Heart left ventricle (tissue), 16 donors: ENCODE data around the gene TXNDC11. TPM values are rescaled to one million over a fixed set of nuclear protein-coding genes. Genes with fewer than 3 reads are reported as not detected.

Source experiments
- ATAC-seq, 4 donors: fragments of 200-7000 bp; cut with Tn5 transposase; one replicate each; pipeline ENCODE4 v1.9.1; 2020 to 2022; ENCODE audit warnings: moderate library complexity in 4 of 4, mild to moderate bottlenecking in 3 of 4, moderate number of reproducible peaks in 1 of 4
- DNase-seq, 5 donors: peaks; one replicate each; pipeline ENCODE4 v3.0.0-alpha.2; 2020
- H3K27ac ChIP-seq, 12 donors: fragments of 200-600 bp; sonication (generic) in 4 of 12; one replicate each; pipeline versions ENCODE4 v1.5.0 to v1.8.0; 2016 to 2022; ENCODE audit warnings: mild to moderate bottlenecking in 2 of 12
- H3K27me3 ChIP-seq, 9 donors: fragments of 200-600 bp; sonication (generic) in 2 of 9; one replicate each; pipeline versions ENCODE4 v1.5.1 to v1.8.0; 2016 to 2022; ENCODE audit warnings: mild to moderate bottlenecking in 3 of 9
- H3K36me3 ChIP-seq, 9 donors: fragments of 200-600 bp; sonication (generic) in 2 of 9; one replicate each; pipeline versions ENCODE4 v1.5.0 to v1.8.0; 2018 to 2022; ENCODE audit warnings: mild to moderate bottlenecking in 2 of 9
- H3K4me1 ChIP-seq, 12 donors: fragments of 200-600 bp; sonication (generic) in 4 of 12; one replicate each; pipeline versions ENCODE4 v1.5.0 to v1.8.0; 2016 to 2022; ENCODE audit warnings: mild to moderate bottlenecking in 3 of 12
- H3K4me3 ChIP-seq, 12 donors: fragments of 200-600 bp; sonication (generic) in 4 of 12; one replicate each; pipeline versions ENCODE4 v1.5.0 to v1.8.0; 2017 to 2022; ENCODE audit warnings: mild to moderate bottlenecking in 9 of 12, moderate library complexity in 4 of 12
- H3K9me3 ChIP-seq, 12 donors: fragments of 200-600 bp; sonication (generic) in 4 of 12; one replicate each; pipeline versions ENCODE4 v1.5.0 to v1.8.0; 2016 to 2022; ENCODE audit warnings: mild to moderate bottlenecking in 1 of 12
- POLR2A ChIP-seq, 2 donors: fragments of 450-650 bp; IDR thresholded peaks; one replicate each; pipeline ENCODE4 v1.6.1; 2017; ENCODE audit warnings: antibody characterized with exemption in 2 of 2, mild to moderate bottlenecking in 2 of 2, moderate library complexity in 2 of 2
- WGBS, 4 donors: extraction: QIAGEN DNeasy Blood & Tissue Kit in 2 of 4; methylation state at CpG; one replicate each; pipeline versions ENCODE4 v1.1.5 to v1.1.7; 2013 to 2018; 5-methylcytosine and 5-hydroxymethylcytosine counted together
- intact Hi-C, 10 donors: fragments of 100-400 bp; cut with DNase I; formaldehyde crosslinking; loops; one replicate each; pipeline versions ENCODE4 v1.11.1 to v1.14.2; 2022
- polyA plus RNA-seq, 2 donors: library from polyadenylated mRNA; stranded (reverse); fragments of 200-250 nt; gene quantifications; one replicate each; pipeline ENCODE4 v1.2.3, GENCODE V29; 2013
- total RNA-seq, 9 donors: library from RNA; depleted of rRNA in 2 of 9; stranded (reverse); fragments of >200 nt in 2 of 9; fragmentation: NEBNext Ultra II Directional in 3 of 9; extraction: Animal tissue kit (Norgen Biotek cat#: 25700) in 3 of 9; gene quantifications; one replicate each; pipeline versions ENCODE4 v1.1.0 to v1.2.4, GENCODE V29; 2016 to 2023
- TF ChIP-seq, protein P1 (sequence below), 12 donors: fragments of 200-600 bp; sonication (generic) in 4 of 12; IDR thresholded peaks; one replicate each; pipeline versions ENCODE4 v1.5.0 to v1.8.0; 2018 to 2022; ENCODE audit warnings: antibody characterized with exemption in 12 of 12, mild to moderate bottlenecking in 5 of 12
- donor health status: ischemic (EF 13 %, LVEDD 7.1; RV severe dilation, severe dysfunction).
- donor health status: healthy with polysubstance abuse.
- donor health status: DM: no; HTN: yes; CAD: no.
- donor health status: DM: no; HTN: no; CAD: no.
- donor health status: ischemic (EF 25% LVEDD 6.9; RV normal size, moderate dysfunction).
- donor health status: ischemic (EF 25% LVEDD 5.7; RV mildly dilated, moderate dysfunction).
- donor health status: healthy.
- donor health status: DM: yes; HTN: yes; CAD: no.
- donor health status: ischemic (EF 35%, LVEDD 5.7; RV mildly dilated, moderate dysfunction).
- donor health status: nonischemic (EF 11% LVEDD 7.7; RV severe dilation, severe dysfunction).
- donor health status: DM: yes; HTN: yes; CAD: no.
- donor health status: PGD.
- donor health status: ischemic (EF 29% LVEDD 5.4; RV normal size, mild dysfunction).
- donor health status: nonischemic (EF 23%, LVEDD 6.1; RV moderate dilation, normal function).

The TXNDC11 gene
- total and polyA plus RNA-seq, 11 donors = 18.9 to 53.1 (median 25.9) TPM

DNA sequence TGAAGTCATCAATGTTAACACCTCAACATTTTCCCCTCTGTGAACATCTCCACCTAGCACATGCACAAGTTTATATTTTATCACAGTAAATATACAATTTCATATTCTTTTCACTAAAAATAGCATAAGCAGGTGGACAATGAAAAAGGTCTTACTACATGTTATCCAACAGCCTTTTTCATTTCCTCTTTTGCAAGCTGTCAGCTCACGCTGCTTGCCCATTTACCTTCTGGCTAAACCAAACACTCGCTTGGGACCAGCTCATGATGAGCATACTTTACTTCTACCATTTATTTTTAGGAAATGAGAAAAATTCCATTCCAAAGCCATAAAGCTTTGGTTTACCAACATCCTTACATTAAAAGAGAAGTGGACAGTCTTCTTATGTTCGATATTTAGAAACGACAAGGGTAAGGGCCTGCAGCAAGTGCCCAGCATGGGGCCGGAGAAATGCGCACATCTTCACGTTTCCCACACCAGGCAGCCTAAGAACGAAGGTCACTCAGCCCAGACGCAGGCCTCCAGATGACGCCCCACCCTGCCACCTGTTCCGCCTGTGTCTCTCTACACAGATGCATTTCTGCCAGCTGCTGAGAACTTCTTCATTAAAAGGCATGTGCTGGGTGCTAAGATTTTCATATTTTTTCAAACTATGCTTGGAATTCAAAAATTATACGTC, 60.5 kb downstream of the TXNDC11 start:
- Histone ChIP-seq H3K27me3 (no peaks in the 10 kb centered on the region), H3K27ac (peak overlapping the region in 7 of 12 donors; percentile 10 to 59 (median 33)), H3K36me3 (peaks cover 0 to 99% (median 90%) of the 10 kb centered on the region in 9 donors), H3K4me1 (peaks cover 3 to 77% (median 52%) of the 10 kb centered on the region in 12 donors), H3K4me3 (no peak overlapping the region), H3K9me3 (no peaks in the 10 kb centered on the region)
- 80 to 85% (median 85%) methylated on average over 12 of the region's 12 CpGs for WGBS, 4 donors
- ATAC-seq = no peak
- no peak for DNase-seq
- TF ChIP-seq, protein P1, sequence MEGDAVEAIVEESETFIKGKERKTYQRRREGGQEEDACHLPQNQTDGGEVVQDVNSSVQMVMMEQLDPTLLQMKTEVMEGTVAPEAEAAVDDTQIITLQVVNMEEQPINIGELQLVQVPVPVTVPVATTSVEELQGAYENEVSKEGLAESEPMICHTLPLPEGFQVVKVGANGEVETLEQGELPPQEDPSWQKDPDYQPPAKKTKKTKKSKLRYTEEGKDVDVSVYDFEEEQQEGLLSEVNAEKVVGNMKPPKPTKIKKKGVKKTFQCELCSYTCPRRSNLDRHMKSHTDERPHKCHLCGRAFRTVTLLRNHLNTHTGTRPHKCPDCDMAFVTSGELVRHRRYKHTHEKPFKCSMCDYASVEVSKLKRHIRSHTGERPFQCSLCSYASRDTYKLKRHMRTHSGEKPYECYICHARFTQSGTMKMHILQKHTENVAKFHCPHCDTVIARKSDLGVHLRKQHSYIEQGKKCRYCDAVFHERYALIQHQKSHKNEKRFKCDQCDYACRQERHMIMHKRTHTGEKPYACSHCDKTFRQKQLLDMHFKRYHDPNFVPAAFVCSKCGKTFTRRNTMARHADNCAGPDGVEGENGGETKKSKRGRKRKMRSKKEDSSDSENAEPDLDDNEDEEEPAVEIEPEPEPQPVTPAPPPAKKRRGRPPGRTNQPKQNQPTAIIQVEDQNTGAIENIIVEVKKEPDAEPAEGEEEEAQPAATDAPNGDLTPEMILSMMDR (IDR thresholded peaks at IDR 0.05) = no peak
- TF ChIP-seq POLR2A (IDR thresholded peaks at IDR 0.05) = no peak
- intact Hi-C loops = no loop called here

- TF ChIP-seq, protein P1 (IDR thresholded peaks at IDR 0.05) = no peak
- TF ChIP-seq POLR2A (IDR thresholded peaks at IDR 0.05) = no peak
- Histone ChIP-seq H3K4me3 (no peak overlapping the region), H3K36me3 (peaks cover 0 to 99% (median 90%) of the 10 kb centered on the region in 9 donors), H3K4me1 (peaks cover 3 to 79% (median 53%) of the 10 kb centered on the region in 12 donors), H3K27ac (peak overlapping the region in 1 of 12 donors; percentile 19), H3K27me3 (no peaks in the 10 kb centered on the region), H3K9me3 (no peaks in the 10 kb centered on the region)
- DNase-seq (peak in 1 of 5 donors; percentile 24), ATAC-seq (peak in 2 of 4 donors; percentile 19 to 38)
- 43 to 56% (median 47%) methylated on average over 2 of the region's 2 CpGs for WGBS, 4 donors
- intact Hi-C loops = no loop called here
Observed at GRCh38 chr16:11681556-11681955, 61.1 kb downstream of the TXNDC11 start.

DNA sequence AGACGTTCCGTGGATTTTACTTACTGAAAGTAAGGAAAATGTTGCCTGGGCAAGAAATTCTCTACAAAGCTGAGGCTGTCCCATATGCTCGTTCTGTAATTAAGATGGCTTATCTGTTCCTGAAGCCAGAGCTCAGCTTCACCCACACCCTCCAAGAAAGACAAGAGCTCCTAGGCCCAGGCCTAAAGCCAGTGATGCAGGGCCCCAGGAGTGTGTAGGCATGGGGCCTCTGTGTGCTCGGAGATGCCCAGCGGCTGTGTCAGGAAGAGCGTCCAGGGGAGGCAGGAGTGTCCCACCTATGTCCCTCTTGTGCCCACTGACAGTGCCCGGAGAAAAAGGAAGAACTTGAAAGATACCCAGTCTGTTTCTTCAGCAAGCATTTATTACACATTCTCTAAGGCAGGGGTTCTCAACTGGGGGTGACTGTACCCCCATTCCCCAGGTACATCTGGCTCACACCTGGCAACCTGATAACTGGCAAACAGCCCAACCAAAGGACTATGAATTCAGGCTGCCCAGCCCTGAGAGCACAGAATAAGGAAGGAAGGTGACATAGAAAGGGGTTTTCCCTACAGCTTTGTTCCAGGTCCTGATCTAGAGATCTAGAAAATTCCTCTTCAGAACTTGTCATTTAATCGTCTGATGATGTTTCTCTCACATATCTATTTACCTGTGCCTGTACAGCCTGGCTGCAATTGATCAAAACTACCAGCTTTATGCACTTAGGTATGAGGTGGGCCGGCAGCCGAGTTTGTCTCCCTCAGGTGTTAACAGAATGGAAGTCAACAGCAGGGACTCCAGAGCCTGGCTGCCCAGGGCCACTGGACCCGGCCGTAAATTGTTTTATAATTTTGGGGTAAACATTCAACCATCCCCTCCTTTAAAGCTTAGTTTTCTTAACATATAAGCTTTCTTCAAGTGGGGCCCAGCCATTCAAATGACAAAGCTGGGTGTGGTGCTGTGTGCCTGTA, 62.4 kb downstream of the TXNDC11 start:
- intact Hi-C loops = loop anchor here in 1 of 10 donors (5.0 kb wide), 1 partner anchor 32 kb away; no protein-coding TSS in a partner anchor
- no peak overlapping the region for H3K4me3 ChIP-seq
- H3K27ac ChIP-seq = peak overlapping the region in 4 of 12 donors; percentile 2 to 71 (median 28)
- peaks cover 0 to 96% (median 87%) of the 10 kb centered on the region in 9 donors for H3K36me3 ChIP-seq
- 77 to 85% (median 81%) methylated on average over 12 of the region's 12 CpGs for WGBS, 4 donors
- DNase-seq (peak in 1 of 5 donors; percentile 15), ATAC-seq (no peak)
- TF ChIP-seq, protein P1 (IDR thresholded peaks at IDR 0.05) = no peak
- TF ChIP-seq POLR2A (IDR thresholded peaks at IDR 0.05) = no peak
- H3K4me1 ChIP-seq = peaks cover 6 to 80% (median 51%) of the 10 kb centered on the region in 12 donors
- no peaks in the 10 kb centered on the region for H3K27me3 ChIP-seq
- no peaks in the 10 kb centered on the region for H3K9me3 ChIP-seq
